Stimulated activated CD4-positive, alpha-beta T cell treated with anti-CD3 and anti-CD28 coated beads, TNF-alpha, amount 100 ng/mL, for 4 hours (primary cell): ENCODE measurements around the gene CCDC93.
"Not testable (repeated sequence)": the region's sequence is repeated elsewhere in the genome, so short reads cannot be mapped to it uniquely, and the experiment has no call there.

Experiments
- DNase-seq, 3 experiments: peaks; one replicate each; pipeline ENCODE4 v3.0.0-alpha.2; 2020; ENCODE audit warnings: low read depth in 3 of 3

The CCDC93 gene

GRCh38 chr2:118045286-118045685 lies 31.4 kb upstream of the CCDC93 start:
- no peak for DNase-seq

GRCh38 chr2:118044854-118045253 lies 31.0 kb upstream of the CCDC93 start:
- DNase-seq = no peak

DNA sequence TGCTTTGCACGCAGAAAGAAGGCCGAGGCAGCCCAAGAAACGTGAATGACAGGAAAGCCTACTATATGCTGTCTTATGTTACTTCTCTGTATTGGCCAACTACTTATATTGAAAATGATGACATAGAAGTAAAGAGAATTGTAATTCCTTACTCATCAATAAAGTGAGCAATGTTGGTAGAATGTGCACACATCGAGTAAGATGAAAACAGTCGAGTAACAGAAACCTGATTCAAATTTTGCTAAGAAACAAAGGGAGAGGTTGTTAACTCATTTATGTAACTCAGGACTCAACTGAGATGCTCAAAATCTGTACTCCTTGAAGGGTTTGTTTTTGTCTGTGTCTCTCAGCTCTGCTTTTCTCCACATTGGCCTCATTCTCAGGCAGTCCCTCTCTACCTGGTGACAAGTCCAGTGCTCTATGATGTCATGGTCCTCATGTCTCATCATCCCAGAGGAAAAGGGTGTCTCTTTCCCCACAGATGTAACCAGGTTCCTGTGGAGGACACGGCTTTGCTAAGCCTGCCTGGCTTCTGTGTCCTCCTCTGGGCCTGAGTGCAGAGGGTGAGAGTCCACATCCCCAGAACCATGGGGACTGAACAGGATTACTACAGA lies 30.3 kb upstream of the CCDC93 start:
- DNase-seq = no peak

DNA sequence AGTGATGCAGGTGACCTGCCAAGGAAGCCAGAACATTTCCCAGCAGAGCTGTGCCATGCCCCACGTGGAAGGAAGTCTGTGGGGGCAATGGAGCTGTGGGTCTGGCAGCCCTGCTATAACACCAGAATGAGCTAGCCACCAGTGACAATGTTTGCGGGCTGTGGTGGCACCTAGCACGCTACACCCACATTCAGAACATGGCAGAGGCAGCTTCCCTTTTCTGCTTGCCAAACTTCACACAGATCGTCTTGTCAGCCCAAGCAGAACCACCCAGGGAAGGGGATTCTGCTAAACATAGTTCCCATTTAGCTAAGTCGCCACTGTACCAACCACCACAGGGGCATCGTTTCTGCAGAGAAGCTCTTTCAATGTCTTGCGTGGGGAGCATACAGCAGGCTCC lies 27.0 kb upstream of the CCDC93 start:
- DNase-seq = no peak

DNA sequence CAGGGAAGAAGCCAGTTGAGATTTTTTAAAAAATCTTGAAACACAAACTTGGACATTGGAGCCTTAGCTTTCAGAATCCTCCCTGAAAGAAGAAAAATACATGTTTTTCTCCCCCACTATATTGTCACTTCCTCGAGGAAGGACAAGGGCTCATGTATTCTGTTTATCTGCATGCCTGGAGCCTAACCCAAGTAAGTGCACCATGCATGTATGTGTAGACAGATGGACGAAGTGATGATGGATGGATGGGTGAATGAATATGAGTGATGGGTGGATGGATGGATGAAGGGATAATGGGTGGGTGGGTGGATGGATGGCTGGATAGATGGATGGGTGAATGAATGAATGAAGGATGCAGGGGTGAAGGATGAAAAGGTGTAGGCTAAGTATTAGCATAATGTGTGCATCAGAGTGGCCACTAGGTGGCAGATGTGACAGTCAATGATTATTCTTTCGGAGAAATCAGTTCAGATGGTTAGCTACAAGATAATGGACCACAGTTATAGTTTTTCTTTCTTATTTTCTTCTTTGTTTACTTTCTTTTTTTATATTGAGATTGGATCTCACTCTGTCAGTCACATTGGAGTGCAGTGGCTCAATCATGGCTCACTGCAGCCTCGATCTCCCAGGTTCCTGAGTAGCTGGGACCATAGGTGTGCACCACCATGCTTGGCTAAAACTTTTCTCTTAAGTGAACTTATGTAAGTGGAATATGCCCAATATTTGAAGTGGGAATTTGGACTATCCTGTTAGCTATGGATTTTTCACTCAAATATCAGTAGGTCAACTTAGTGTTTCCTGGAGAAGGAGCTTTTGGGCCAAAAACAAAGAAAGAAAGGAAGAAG lies 18.5 kb upstream of the CCDC93 start:
- peak in 1 of 3 experiments; percentile 5 for DNase-seq

GRCh38 chr2:118031566-118031965 lies 17.7 kb upstream of the CCDC93 start:
- DNase-seq = no peak

DNA sequence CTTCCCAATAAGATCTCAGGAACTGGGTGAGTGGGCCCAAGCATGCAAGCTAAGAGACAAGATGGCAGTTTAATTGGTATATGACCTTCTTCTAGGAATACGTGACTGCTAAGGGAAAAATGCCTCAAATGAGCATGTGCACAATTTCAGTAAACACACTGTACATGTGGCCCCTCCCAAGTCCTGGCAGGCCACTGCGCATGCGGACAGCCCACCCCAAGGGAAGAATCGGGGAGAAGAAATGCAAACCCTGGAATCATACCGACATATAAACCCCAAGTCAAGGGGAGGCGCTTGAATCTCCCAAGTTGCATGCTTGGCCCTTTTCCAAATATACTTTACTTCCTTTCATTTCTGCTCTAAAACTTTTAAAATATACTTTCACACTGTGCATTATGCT lies 15.2 kb upstream of the CCDC93 start:
- DNase-seq = no peak

- DNase-seq = no peak
Observed at GRCh38 chr2:118021356-118021755, 7.5 kb upstream of the CCDC93 start.

- no peak for DNase-seq
Observed at GRCh38 chr2:118019821-118020220, 6.0 kb upstream of the CCDC93 start.

GRCh38 chr2:118016911-118017310 lies 3.0 kb upstream of the CCDC93 start:
- DNase-seq = no peak

- not testable (repeated sequence) for DNase-seq
Observed at GRCh38 chr2:118015761-118016160, 1.9 kb upstream of the CCDC93 start.

GRCh38 chr2:118014492-118014824 lies 588 bp upstream of the CCDC93 start:
- DNase-seq = no peak

DNA sequence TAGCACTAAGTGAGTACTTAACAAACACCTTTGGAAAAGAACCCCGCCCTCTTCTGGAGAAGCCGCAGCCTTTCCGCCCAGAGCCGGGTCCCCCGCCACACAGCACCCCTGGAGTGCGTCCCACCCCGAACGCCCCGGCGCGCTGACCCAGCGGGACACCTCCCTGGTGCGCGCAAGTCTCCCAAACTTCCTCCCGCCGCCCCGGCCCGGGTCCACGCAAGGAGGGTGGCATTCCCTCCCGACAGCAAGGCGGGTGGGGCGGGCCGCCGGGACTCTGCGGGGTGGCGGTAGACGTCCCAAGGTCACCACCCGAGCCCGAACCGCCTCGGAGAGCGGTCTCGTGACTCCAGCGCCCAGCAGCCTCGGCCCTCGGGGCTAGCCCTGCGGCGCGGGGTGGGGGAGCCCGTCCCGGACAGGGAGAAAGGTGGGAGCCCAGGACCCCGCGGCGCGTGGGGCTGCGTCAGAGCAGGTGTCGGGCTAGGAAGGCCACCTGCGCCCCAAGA lies 598 bp downstream of the CCDC93 start:
- peak in 2 of 3 experiments; percentile 6 to 18 for DNase-seq

- no peak for DNase-seq
Observed at GRCh38 chr2:118012778-118013177, 1.1 kb downstream of the CCDC93 start.

DNA sequence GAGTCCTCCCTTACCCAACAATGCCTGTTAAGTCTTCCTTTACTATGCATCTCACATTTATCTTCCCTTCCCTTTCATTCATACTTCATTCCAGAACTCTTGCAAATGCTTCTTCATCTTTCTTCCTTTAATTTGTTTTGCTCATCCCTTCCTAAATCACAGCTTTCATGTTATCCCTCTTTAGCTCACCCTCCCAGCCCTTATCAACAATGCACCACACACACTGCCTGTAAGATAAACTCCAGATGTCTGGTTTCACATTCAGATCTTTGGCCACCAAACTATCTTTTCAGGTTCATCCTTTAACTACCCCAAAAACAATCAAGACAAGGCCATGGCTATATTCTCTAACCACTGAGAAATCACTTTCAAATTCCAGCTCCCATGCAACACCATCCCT lies 3.4 kb downstream of the CCDC93 start:
- no peak for DNase-seq

- DNase-seq = no peak
Observed at GRCh38 chr2:118006861-118007260, 7.0 kb downstream of the CCDC93 start.

DNA sequence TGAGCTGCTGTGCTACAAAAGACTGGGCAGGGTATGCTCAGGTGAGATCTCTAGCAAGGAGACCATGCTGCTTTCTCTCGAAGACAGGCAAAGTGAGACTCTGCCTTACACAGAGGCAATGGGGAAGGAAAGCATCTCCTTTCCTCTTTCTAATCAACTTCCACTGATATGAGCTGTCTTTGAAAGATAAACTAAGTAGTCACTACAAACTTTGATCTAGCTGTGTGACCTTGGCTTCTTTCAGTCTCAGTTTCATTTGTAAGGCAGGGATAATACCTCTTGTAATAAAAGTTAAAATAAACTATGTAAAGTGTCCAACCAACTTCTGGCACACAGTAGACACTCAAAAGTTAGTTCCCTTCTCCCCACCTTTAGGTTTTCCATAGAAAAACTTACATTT lies 7.5 kb downstream of the CCDC93 start:
- DNase-seq = no peak

DNA sequence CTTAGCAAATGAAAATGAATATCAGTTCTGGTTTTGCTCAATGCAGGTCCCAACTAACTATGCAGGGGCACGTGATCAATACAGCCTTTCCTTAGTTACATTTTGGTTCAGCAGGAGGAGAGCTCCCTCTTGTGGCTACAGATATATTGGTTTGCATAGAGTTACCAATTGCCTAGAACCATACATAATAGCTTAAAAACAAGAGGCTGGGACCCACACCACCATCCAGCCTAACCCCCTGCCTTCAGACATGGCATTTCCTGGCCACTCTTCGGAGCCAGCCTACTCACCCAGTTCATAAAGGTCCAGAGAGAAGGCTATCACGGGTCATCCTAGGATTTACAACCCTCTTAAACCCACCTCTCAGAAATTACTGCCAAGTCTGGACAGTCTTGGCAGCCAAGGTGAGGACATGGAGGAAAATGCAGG lies 10.5 kb downstream of the CCDC93 start:
- DNase-seq = peak in 1 of 3 experiments; percentile 10

DNA sequence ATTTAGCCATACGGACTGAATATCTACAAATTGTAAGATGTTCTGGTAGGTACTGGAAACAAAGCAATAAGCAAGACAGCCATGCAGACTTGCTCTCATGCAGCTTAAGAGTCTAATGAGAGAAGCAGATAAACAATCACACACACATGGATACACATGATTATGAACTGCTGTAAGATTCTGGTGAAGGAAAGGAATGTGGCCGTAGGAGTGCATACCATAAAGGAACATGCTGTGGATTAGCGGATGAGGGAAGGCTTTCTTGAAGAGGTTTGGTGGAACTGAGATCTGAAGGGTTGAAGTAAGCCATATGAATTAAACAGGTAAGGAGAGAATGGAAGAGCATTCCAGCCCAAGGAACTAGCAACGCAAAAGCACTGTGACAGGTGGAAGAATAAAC lies 13.8 kb downstream of the CCDC93 start:
- DNase-seq = no peak

DNA sequence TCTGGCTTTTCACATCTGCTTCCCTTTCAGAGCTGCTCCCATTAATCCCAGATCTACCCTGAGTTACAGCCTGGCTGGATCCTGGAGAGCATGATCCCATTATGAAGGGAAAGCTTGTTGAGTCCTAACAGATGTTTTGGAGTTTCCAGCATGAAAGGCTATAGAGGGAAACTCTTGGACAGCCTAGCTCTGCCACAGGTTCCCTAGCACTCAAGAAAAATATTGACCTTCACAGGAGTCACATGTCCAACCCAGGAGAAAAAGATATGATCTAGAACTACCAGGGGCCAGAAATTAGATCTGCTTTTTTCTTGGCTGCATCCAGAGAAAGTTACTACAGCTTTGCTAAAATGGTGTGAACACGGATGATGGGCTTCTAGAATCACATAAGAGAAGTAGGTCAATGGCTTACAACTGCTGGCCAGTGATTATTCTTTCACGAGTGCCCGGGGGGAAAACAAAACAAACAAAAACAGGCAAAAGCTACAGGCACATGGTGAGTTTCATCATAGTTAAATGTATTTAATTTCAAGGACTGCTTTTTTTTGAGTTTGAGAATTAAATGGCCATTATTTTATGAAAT lies 15.9 kb downstream of the CCDC93 start:
- DNase-seq = no peak

GRCh38 chr2:117996525-117996924 lies 17.3 kb downstream of the CCDC93 start:
- no peak for DNase-seq

DNA sequence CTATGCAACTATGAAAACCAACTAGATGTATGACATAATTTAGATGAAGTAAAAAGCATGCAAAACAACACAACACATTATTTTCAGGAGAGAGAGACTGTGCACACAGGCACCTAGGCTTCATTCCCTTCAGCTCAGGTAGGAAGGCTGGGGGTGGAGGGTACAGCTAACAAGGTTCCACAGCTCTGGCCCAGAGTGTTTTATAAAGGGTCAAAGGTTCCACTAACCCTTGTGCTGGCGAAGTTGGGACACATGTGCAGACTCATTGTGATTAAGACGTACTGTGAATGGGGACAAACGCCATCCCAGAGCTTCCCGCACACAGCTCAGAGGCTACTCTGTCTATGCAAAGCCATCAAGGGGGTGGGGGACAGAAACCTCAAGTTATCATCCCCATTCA lies 19.1 kb downstream of the CCDC93 start:
- no peak for DNase-seq

- no peak for DNase-seq
Observed at GRCh38 chr2:117989854-117990438, 23.9 kb downstream of the CCDC93 start.
